Stimulated activated effector memory CD8-positive, alpha-beta T cell treated with anti-CD3 and anti-CD28 coated beads, Interleukin-12 subunit alpha, Interleukin-12 subunit beta, amount 100 ng/mL, for 72 hours (primary cell): ENCODE data around the gene P2RX6.
A peak's percentile ranks its signal among the peaks of the same experiment; 100 is the strongest.
"Not testable (repeated sequence)": the region's sequence is repeated elsewhere in the genome, so short reads cannot be mapped to it uniquely, and the experiment has no call there.

ENCODE experiments used
- ATAC-seq: fragments of 150-1000 bp; cut with Tn5 transposase; 2 replicates; pipeline ENCODE4 v1.10.0; 2021
- DNase-seq, 2 donors: peaks; one replicate each; pipeline ENCODE4 v3.0.0; 2021 to 2022; ENCODE audit warnings: low spot score in 2 of 2
- H3K27ac Mint-ChIP-seq: one replicate; pipeline ENCODE4 v1.8.0; 2022; ENCODE audit warnings: mild to moderate bottlenecking, mixed read lengths
- H3K36me3 Mint-ChIP-seq: one replicate; pipeline ENCODE4 v1.8.0; 2022; ENCODE audit warnings: mild to moderate bottlenecking, mixed read lengths
- H3K4me1 Mint-ChIP-seq: one replicate; pipeline ENCODE4 v1.8.0; 2022; ENCODE audit warnings: mixed read lengths
- H3K4me3 Mint-ChIP-seq: one replicate; pipeline ENCODE4 v1.8.0; 2022; ENCODE audit warnings: mild to moderate bottlenecking, mixed read lengths
- H3K9me3 Mint-ChIP-seq: one replicate; pipeline ENCODE4 v1.8.0; 2022; ENCODE audit warnings: mixed read lengths

Gene P2RX6

DNA sequence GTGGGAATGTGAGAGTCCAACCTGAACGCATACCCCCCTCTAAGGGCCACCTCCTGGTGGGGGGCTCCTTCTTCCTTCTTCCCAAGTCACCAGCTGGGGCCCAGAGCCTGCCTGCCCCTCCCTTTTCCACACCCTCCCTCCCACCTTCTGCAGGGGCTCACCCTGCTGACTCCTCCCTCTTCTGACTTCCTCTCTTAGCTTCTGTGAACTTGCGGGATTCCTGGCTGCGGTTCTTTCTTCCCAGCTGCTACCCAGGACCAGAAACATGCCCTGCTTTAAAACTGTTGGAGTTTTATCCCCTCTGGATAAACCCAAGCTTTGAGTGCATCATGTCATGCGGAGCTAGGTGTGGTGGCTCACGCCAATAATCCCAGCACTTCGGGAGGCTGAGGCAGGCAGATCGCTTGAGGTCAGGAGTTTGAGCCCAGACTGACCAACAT is 40.9 kb downstream of the P2RX6 start:
- DNase-seq (no peak), ATAC-seq (no peak)
- Mint-ChIP-seq H3K4me3 (peak overlapping the region; percentile 6), H3K4me1 (peaks cover 28% of the 10 kb centered on the region), H3K36me3 (no peaks in the 10 kb centered on the region), H3K9me3 (no peaks in the 10 kb centered on the region), H3K27ac (peak overlapping the region; percentile 75)

DNA sequence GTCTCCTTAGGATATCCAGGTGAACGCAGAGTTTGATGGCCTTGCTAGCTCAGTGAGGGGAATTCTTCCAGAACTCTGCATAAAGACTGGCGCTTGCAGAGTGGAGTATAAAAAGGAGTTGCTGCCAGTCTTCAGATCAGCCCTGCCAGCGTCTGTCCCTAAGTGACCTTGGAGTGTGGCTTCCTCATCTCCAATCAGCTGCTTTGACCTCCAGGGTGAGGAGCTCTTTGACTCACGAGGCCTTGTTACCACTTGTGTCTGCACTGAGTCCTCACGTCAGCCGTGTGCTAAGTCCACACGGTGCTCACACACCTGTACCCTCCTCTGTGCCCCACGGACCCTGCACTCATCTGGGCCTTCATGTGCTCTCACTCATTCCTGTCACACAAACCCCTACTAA is 45.4 kb downstream of the P2RX6 start:
- not testable (repeated sequence) for H3K36me3 Mint-ChIP-seq, ATAC-seq, DNase-seq, H3K27ac Mint-ChIP-seq, H3K4me3 Mint-ChIP-seq, H3K9me3 Mint-ChIP-seq
- H3K4me1 Mint-ChIP-seq = peaks cover 17% of the 10 kb centered on the region

DNA sequence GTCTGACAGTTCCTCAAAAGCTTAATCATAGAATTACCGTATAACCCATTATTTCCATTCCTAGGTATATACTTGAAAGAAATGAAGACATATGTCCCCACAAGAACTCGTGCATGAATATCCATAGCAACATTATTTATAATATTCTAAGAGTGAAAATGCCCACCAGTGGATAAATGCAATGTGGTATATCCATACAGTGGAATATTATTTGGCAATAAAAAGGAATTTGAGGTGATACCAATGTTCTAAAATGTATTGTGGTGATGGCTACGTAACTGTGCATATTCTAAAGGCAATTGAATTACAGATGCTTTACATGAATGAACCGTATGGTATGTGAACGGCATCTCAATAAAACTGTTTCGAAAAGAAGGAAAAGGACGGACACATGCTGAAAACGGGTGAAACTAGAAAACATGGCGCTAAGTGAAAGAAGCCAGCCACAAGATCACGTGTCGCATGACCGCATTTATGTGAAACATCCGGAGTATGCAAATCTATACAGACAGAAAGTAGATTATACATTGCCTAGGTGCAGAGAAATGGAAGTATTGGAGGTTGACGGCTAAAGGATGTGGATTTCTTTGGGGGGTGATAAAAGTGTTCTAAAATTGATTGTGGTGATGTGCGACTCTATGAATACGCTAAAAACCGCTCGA is 46.8 kb downstream of the P2RX6 start:
- not testable (repeated sequence) for H3K27ac Mint-ChIP-seq, H3K4me1 Mint-ChIP-seq, ATAC-seq, H3K36me3 Mint-ChIP-seq, DNase-seq, H3K4me3 Mint-ChIP-seq, H3K9me3 Mint-ChIP-seq

DNA sequence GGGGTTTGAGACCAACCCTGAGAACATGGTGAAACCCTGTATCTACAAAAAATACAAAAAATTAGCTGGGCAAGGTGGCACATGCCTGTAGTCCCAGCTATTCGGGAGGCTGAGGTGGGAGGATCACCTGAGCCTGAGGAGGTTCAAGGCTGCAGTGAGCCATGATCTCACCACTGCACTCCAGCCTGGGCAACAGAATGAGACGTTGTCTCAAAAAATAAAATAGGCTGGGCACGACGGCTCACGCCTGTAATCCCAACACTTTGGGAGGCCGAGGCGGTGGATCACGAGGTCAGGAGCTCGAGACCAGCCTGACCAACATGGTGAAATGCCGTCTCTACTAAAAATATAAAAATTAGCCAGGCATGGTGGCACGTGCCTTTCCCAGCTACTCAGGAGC is 49.5 kb downstream of the P2RX6 start:
- not testable (repeated sequence) for ATAC-seq, H3K4me3 Mint-ChIP-seq, DNase-seq, H3K36me3 Mint-ChIP-seq, H3K4me1 Mint-ChIP-seq, H3K9me3 Mint-ChIP-seq, H3K27ac Mint-ChIP-seq

DNA sequence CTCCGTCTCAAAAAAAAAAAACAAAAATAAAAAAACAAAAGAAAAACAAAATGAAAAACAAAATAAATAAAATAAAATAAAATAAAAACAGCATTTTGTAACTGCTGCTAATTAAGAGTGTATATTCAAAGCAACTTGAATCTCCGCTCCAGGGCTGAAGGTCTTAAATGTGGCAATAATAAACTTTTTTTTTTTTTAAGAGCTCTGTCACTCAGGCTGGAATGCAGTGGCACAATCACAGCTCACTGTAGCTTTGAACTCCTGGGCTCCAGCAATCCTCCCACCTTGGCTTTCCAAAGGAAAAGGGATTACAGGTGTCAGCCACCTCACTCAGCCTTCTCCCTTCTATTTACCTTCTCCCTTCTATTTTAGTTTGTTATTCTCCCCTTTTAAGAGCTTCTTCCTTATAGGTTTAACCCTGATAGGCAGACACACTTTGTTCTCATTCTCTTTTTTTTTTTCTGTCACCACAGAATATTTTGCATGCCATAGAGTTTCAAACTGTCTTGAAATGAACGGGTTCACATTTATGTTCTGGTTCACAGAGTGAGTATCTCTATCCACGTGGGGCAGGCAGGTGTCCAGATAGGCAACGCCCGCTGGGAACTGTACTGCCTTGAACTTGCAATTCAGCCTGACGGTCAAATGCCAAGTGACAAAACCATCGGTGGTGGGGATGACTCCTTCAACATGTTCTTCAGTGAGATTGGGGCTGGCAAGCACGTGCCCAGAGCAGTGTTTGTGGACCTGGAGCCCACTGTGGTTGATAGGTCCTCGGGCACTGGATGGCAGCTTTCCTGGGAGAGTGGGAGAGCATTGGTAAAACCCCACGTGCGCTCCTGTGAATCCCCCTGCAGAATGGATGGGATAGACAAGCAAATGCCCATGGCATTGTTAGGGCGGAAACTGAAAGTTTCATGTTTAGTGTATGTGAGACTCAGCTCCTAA is 50.2 kb downstream of the P2RX6 start:
- Mint-ChIP-seq H3K36me3 (no peaks in the 10 kb centered on the region), H3K4me1 (no peaks in the 10 kb centered on the region), H3K9me3 (no peaks in the 10 kb centered on the region), H3K4me3 (no peak overlapping the region), H3K27ac (no peak overlapping the region)
- no peak for ATAC-seq
- DNase-seq = no peak

DNA sequence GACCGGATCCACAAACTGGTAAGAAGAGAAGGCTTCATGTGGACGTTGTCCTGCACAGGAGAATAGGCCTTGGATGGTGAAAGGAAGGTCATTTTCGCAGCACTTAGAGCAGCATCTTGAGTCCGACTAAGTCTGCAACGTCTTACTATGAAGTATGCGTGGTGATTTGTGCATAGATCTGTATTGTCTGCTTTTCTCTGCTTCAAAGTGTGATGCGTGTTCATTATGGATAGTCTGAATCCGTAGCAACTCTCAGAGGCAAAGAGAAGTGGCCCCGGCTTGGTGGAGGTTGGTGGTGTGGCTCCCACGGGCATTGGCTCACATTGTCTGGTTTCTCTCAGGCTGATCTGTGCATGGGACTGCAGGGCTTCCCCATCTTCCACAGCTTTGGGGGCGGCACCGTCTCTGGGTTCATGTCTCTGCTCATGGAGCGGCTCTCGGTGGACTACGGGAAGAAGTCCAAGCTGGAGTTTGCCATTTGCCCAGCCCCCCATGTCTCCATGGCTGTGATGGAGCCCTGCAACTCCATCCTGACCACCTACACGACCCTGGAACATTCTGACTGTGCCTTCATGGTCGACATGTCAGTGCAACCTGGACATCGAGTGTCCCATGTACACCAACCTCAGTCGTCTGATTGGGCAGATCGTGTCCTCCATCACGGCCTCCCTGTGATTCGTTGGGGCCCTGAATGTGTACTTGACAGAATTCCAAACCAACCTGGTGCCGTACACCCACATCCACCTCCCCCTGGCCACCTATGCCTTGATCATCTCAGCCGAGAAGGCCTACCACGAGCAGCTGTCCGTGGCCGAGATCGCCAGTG is 52.3 kb downstream of the P2RX6 start:
- no peaks in the 10 kb centered on the region for H3K4me1 Mint-ChIP-seq
- no peak overlapping the region for H3K4me3 Mint-ChIP-seq
- H3K36me3 Mint-ChIP-seq = no peaks in the 10 kb centered on the region
- DNase-seq = no peak
- no peak overlapping the region for H3K27ac Mint-ChIP-seq
- no peak for ATAC-seq
- H3K9me3 Mint-ChIP-seq = no peaks in the 10 kb centered on the region

DNA sequence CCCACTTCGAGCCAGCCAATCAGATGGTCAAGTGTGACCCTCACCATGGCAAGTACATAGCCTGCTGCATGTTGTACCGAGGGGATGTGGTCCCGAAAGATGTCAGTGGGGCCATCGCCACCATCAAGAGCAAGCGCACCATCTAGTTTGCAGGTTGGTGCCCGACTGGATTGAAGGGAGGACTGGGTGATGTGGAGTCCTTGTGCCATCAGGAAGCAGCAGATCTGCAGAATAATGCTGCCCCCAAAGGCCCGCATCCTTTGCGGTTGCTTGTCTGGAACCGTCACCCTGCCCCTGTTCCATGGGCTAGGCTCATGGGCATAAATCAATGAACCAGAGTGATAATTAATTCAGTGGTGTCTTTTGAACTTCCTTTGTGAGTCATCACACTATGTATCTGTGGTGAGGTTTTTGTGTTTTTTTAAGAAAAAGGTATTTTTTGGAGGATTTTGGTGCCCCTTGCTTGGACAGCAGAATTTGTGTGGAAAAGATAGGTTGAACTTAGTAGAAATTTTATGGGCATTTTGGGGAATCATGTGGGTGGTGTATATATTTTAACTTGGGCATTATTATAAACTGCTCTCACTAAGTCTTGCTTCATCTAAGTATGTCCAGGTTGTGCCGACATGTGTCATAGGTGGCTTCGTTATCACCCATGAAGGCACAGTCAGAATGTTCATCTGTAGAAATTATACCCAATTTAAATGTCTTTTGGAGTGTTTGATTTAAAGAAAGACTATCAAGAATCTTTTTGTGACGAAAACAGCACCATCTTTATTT is 53.1 kb downstream of the P2RX6 start:
- DNase-seq = no peak
- no peak overlapping the region for H3K27ac Mint-ChIP-seq
- ATAC-seq = peak; percentile 43
- no peaks in the 10 kb centered on the region for H3K9me3 Mint-ChIP-seq
- no peaks in the 10 kb centered on the region for H3K4me1 Mint-ChIP-seq
- no peak overlapping the region for H3K4me3 Mint-ChIP-seq
- no peaks in the 10 kb centered on the region for H3K36me3 Mint-ChIP-seq

DNA sequence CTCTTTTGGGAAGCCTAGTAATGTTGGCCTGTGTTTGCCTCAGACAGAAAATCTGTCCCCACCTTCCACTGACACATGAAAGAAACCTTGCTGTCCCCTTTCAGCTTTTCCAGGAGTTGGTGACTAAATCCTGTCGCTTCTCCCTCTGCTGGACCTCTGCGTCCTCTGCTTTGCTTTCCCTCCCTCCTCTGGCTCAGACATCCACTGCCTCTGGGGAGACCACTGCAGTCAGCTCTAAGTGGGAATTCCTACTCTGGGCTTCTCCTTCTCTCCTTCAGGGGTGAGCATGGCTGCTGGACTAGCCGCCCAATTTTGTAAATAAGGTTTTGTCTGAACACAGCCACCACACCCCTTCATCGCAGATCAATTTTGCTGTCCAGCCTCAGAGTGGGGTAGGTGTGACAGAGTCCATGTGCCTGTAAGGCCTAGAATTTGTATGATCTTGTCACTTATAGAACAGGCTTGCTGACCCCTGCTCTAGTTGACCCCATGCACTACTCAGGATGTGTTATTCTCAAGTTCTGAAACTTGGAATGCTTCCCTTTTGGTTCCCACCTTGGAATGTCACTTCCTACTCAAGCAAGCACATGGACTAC is 53.8 kb downstream of the P2RX6 start:
- ATAC-seq (no peak), DNase-seq (no peak)
- Mint-ChIP-seq H3K36me3 (no peaks in the 10 kb centered on the region), H3K9me3 (no peaks in the 10 kb centered on the region), H3K4me3 (no peak overlapping the region), H3K27ac (no peak overlapping the region), H3K4me1 (no peaks in the 10 kb centered on the region)

DNA sequence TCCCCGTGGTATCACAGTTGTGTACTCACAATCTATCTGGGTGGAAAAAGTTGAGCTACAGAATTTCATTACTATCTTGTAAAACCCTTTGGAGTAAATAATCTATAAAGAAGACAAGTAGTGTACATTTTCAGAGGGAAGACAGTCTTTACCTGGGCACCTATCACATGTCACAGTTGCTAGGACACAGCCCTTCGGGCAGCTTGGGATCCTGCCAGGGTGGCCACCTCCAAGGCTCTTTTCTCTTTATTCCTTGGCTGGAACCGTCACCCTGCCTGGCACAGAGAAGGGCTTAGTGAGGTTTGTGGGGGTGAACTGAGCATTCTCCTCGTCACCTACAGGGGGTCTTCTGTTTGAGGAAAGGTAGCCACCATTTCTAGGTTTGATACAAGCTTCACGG is 54.4 kb downstream of the P2RX6 start:
- no peaks in the 10 kb centered on the region for H3K36me3 Mint-ChIP-seq
- peak overlapping the region; percentile 41 for H3K27ac Mint-ChIP-seq

DNA sequence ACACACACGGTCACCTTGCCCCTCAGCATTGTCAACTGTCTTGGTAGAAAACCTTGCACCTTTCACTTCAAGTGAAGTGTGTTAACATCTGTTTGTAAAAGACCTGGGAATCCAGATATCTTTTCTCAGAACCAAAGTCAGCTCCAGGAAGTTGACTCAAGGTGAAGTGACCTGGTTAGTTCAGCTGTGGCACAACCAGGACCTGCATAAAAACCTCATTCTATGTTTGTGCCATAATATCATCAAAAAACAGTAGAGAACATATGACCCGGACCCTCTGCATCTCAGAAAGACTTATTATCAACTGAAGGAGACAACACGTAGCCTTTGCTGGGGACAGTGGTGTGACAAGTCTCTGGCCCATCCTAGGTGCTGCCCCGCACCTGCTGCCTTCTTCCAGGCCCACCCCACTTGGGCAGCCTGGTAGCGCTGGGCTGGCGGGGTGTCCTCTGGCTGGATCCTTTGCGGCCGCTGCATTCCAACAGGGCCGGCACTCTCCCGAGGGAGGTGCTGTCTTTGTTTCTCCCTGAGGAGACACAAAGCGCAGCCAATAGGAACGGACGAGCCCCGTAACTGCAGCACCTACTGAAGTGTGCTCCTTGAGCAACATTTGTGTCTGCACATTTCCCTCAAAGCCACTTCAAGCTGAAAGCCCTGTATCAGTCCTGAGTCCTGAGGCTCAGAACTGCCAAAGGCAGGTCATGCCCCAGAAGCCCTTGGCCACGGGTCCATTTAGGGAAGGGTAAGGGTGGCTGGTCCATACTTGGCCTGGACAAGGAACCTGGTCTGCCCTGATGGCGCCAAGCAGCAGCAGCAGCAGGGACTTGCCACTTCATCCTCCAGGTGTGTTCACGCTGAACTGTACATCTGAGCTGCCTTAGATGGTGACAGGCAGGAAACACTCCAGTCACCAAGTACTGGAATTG is 56.0 kb downstream of the P2RX6 start:
- no peaks in the 10 kb centered on the region for H3K36me3 Mint-ChIP-seq
- no peak overlapping the region for H3K27ac Mint-ChIP-seq
- no peak overlapping the region for H3K4me3 Mint-ChIP-seq
- H3K4me1 Mint-ChIP-seq = no peaks in the 10 kb centered on the region
- no peaks in the 10 kb centered on the region for H3K9me3 Mint-ChIP-seq
- DNase-seq (no peak), ATAC-seq (no peak)

More for the DNA sequence above, 54.4 kb downstream of the P2RX6 start:
- H3K4me1 Mint-ChIP-seq = no peaks in the 10 kb centered on the region
- ATAC-seq (no peak), DNase-seq (no peak)
- no peaks in the 10 kb centered on the region for H3K9me3 Mint-ChIP-seq
- no peak overlapping the region for H3K4me3 Mint-ChIP-seq

DNA sequence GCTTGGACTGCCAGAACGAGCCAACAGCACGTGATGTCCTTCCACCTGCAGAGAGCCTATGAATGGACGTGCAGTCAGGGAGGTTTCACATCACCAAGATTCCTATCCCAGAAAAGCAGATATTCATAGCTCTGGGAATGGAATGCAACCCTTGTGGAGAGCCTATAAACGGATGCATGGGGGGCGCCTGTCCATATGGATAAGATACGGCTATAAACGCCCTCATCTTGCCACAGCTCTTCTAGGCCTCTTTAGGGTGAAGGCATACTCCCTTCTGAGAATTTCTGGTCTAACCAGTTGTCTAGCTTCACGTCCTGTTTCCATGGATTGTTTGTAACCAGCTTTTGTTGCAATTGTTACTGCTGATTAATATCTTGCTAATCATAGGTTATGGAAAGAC is 56.8 kb downstream of the P2RX6 start:
- not testable (repeated sequence) for DNase-seq, H3K4me1 Mint-ChIP-seq, ATAC-seq, H3K27ac Mint-ChIP-seq, H3K9me3 Mint-ChIP-seq, H3K4me3 Mint-ChIP-seq, H3K36me3 Mint-ChIP-seq

DNA sequence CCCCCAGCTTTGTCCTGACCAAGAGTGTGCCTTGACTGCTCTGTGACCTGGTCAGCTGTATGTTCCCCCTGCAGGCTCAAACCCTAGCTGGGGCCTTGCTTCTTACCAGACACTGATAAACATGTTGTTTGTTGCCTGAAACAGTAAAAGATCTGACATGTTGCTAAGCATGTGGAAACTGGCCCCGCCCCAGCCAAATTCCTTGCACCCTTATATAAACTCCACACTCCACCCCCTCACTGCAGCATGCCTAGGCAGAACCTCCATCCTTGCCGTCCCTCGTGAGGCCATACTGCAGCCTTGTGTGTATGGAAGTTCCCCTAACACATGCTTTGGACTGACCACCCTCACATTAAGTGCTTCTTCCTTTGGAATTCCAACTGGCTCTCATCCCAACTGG is 58.1 kb downstream of the P2RX6 start:
- DNase-seq (no peak), ATAC-seq (no peak)
- H3K27ac Mint-ChIP-seq = no peak overlapping the region
- H3K9me3 Mint-ChIP-seq = no peaks in the 10 kb centered on the region
- no peaks in the 10 kb centered on the region for H3K36me3 Mint-ChIP-seq
- H3K4me3 Mint-ChIP-seq = no peak overlapping the region
- H3K4me1 Mint-ChIP-seq = no peaks in the 10 kb centered on the region

DNA sequence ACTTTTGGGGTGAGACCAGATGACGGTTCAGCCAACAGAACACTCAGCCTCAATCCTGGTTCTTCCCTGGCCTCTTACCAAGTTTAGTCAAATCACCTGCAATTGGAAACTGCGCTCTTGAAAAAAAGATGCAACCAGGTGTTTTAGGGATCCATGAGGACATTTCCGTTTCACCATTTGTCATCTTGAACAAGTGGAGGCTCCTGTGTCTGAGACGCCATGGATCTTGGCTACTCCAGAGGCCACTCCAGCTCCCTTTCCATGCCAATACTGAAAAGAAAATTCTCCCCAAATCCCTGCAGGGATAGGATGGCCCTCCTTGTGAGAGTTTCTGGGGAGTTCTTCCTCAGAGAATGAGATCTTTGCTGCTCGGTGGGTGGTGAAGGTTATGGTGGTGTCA is 58.5 kb downstream of the P2RX6 start:
- no peak for ATAC-seq
- H3K9me3 Mint-ChIP-seq = no peaks in the 10 kb centered on the region
- no peak overlapping the region for H3K27ac Mint-ChIP-seq
- H3K4me3 Mint-ChIP-seq = no peak overlapping the region
- no peaks in the 10 kb centered on the region for H3K4me1 Mint-ChIP-seq
- no peaks in the 10 kb centered on the region for H3K36me3 Mint-ChIP-seq
- DNase-seq = no peak
